RCC 7860 (cell line): Measurements from ENCODE around the gene FAM83F.
"Not testable (repeated sequence)": the region's sequence is repeated elsewhere in the genome, so short reads cannot be mapped to it uniquely, and the experiment has no call there.

ENCODE experiments used
- DNase-seq: peaks from one replicate; pipeline ENCODE4 v3.0.0-alpha.2; 2015; ENCODE audit warnings: low spot score
- FAIRE-seq: peaks from 2 replicates; lab custom pipeline; 2012; peaks lifted over from hg19 to GRCh38; lab: Jason Lieb, UNC

The FAM83F gene

DNA sequence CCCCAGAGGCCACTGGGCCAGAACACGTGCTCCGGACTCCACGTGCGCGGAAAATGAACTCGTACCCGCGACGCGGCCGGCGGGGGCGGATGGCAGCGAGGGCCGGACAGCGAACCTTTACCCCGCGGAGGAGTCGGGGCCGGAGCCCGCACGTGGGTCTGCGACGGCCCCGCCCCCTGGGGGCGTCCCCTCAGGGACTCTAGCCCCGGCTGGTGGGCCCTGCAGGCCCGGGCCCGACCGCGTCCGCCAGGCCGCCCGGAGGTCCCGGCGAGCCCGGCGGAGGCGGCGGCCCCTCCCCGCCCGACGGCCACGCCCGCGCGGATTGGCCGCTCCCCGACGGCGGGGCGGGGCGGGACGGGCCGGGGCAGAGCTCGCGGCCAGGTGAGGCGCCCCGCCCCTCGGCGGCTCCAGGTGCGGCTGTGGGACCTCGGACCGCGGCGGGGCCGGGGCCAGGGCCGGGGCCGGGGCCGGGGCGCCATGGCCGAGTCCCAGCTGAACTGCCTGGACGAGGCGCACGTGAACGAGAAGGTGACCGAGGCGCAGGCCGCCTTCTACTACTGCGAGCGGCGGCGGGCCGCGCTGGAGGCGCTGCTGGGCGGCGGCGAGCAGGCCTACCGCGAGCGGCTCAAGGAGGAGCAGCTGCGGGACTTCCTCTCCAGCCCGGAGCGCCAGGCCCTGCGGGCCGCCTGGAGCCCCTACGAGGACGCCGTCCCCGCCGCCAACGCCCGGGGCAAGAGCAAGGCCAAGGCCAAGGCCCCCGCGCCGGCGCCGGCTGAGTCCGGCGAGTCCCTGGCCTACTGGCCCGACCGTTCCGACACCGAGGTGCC, at the start of gene FAM83F:
Gene FAM83F, plus strand, starts transcription at position 389 of the 827 bp plus-strand sequence. Its CDS starts 89 bp downstream, at position 478.
- FAIRE-seq (no peak), DNase-seq (no peak)

DNA sequence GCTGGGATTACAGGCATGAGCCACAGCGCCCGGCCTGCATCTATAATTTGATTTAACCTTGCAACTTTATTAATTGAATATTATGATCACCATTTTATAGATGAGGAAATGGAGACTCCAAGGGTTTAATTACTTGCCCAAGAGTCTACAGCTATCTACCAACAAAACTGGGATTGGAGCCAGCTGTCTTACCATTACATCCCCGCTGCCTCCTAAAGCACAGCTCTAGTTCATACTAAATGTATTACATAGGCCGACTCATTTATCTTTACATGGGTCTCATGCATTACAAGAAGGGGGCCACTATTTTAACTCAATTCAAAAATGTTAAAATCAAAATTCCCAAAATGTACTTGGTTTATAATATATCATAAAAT, 48.6 kb upstream of the FAM83F start:
- FAIRE-seq (no peak), DNase-seq (no peak)

DNA sequence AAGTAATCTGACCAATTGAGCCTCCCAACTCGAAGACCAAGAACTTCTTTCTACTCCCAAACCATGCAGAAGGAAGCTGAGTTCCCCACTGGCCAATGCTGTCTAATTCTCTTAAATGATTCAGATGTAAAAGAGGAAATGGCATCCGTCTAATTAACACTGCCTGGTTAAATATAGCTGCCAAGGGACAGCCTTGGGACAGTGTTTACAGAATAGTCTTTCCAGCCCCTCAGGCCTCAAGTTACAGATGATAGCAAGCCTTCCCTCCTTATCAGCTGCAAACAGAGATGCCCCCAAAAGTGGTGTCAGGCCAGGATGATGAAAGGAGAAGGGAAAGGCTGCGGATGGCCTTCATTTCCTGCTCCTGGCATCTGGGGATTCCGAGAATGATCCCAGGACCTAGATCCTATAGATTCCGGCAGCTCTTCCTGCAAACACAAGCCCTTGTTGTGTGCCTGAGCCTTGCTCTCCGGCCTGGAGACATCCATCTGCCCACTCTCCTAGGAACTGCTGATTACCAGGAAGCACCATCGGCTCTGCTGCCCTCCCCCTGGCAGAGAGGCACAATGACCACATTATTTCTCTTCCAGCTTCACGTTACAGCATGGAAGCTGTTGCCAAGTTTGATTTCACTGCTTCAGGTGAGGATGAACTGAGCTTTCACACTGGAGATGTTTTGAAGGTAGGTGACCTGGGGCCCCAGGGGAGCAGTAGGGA, 48.1 kb upstream of the FAM83F start:
- no peak for FAIRE-seq
- no peak for DNase-seq

DNA sequence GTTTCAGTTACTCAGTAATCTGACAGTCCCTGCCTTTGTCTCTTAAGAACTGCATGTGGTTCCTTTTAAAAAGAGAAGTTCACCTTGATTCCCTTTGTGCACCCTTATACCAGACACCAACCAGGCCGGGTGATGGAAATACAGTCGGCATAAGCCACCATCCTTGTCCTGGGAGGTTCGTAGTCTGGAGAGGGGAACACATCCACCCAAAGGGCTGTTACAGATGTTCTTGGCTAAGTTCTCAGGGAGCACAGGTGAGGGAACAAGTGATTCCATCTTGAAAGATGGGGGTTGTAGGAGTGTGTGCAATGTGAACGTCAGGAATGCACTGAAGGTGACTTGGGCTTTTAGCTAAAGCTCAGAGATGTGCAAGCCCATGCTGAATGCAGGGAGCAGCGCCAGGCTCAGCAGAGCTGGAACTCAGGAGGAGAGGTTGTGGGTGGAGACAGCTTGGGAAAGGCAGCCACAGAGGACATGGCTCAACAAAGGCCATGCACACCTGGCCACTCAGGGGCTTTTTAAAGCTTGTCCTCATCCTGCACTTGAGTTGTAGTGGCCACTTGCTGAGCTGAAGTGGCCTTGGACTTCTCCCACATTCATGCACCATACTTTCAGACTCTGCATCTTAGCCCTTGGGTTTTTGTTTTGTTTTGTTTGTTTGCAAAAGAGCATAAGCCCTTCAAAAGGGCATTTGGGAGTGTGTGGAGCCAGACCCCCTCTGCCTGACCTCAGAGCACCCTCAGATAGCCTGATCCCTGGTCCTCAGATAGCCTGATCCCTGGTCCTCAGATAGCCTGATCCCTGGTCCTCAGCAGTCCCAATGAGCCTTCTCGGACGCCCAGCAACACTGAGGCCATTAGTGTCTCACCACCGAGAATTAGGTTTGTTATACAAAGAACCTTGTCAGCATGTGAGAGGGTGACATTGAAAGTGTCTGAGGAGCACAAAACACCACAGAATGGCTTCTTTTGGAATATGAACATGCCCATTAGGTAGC, 47.2 kb upstream of the FAM83F start:
- FAIRE-seq (no peak), DNase-seq (no peak)

DNA sequence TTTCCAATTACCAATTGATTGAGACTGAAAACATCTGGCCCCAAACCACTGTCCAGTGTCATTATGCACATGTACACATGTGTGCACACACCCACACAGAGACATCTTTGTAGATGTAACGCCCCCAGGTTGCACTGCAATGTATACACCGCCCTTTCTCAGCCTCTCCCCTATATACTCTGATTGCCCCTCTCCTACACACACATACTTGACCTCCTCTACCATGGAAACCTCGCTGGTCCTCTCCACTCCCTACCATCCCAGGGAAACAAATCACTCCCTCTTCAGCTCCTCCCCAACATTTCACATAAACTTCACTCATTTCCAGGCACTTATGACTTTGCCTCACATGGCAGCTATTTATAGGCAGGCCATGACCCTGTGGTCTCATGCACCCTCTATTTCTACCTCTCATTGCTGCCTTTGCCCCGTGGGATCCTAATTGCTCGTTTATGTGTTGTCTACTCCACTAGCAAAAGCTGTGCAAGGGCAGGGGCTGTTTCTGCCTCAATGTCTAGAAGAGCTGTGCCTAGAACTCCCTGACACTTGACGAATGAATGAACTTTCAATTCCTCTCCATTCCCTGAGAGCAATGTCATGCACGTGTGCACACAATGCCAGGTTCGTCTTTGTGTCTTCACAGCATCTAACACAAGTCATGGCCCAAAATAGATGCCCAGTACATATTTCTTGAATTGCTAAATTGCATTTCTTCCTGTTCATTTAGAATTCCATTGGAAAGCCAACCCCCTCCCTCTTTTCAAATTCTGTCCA, 44.6 kb upstream of the FAM83F start:
- FAIRE-seq: no peak
- no peak for DNase-seq

DNA sequence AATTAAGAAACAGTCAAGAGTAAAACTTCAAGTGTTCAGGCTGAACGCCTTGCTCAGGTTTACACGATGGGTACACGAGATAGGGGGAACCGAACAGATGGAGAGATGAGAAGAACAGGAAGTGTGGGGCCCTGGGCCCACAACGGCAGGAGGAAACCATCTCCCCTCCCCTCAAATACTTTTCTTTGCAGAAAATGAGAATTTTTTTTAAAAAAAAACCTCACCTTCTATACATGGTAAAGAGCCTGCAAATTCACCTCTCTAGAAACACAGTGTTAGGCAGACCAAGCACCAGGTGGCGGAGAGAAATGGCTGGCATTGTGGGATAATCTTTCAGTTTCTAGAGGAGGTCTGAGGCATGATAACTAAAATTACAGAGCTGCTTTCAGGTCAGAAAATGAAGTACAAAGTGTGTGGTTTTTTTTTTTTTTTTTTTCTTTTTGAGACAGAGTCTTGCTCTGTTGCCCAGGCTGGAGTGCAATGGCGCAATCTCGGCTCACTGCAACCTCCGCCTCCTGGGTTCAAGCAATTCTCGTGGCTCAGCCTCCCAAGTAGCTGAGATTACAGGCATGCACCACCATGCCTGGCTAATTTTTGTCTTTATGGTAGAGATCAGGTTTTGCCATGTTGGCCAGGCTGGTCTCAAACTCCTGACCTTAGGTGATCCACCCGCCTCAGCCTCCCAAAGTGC, 43.0 kb upstream of the FAM83F start:
- FAIRE-seq, DNase-seq: not testable (repeated sequence)

DNA sequence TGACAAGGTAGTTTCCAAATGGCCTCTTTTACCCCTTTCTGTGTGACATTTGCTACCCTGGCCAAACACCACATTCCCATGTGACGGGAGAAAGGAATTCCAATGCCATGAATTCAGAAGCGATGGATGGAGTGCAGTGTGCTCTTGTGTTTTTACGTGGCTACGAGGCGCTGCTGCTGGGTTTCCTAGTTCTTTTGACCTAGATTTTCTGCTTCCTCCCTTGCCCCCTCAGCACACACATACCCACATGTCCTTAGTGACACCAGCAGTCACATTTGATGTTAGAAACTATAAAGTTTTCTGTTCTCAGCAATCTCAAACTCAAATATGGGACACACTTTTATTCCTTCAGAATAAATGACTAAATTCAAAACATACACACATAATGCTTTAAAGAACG, 42.4 kb upstream of the FAM83F start:
- no peak for DNase-seq
- FAIRE-seq: no peak

DNA sequence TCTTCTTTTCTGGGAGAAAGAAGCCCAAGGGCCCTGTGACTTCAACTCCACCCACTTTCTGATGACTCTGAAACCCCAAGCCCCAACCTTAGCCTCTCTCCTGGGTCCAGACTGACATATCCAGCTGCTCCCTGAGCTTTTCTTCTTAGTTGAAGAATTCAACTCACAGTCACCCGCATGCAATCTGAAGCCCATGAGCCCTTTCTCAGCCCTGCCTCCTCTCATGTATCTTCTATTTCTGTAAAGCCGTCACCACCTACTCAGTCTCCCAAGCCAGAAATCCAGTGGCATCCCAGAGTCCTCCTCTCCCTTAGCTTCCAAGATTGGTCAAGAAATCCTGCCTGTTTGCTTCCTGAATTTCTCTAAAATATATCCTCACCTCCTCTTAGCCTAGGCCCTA, 41.7 kb upstream of the FAM83F start:
- DNase-seq (no peak), FAIRE-seq (no peak)

DNA sequence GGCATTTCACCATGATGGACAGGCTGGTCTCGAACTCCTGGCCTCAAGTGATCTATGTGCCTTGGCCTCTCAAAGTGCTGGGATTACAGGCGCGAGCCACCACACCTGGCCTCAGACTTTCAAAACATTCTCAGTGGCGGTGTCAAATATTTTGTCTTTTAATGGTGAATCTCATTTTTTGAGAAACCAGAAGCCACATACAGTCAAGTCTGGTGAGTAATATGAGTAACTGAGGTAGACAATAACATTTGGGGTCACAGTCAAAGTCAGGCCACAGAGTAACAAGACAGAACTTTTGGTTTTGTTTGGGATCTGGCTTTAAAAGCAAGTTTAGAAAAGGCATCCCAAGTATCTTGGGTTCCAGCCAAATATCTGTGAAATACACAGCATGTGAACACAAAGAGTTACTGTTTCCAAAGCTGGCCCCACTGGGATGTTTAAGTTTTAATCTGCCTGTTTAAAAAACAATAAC, 40.1 kb upstream of the FAM83F start:
- FAIRE-seq: no peak
- no peak for DNase-seq

DNA sequence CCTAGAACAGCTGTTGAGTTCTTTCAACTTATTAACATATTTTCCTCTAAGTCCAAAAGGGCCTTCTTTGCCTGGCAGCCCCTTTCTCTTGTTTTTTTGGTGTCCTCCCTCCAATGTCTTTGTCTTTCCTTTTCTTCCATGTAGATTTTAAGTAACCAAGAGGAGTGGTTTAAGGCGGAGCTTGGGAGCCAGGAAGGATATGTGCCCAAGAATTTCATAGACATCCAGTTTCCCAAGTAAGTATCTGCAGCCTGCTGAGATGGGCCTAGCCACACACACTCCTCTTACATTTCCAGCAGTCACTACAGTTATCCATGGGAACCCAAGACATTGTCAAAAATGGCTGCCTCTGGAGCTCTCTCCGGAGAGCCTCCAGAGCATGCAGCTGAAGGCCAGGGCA, 39.1 kb upstream of the FAM83F start:
- DNase-seq (no peak), FAIRE-seq (no peak)

DNA sequence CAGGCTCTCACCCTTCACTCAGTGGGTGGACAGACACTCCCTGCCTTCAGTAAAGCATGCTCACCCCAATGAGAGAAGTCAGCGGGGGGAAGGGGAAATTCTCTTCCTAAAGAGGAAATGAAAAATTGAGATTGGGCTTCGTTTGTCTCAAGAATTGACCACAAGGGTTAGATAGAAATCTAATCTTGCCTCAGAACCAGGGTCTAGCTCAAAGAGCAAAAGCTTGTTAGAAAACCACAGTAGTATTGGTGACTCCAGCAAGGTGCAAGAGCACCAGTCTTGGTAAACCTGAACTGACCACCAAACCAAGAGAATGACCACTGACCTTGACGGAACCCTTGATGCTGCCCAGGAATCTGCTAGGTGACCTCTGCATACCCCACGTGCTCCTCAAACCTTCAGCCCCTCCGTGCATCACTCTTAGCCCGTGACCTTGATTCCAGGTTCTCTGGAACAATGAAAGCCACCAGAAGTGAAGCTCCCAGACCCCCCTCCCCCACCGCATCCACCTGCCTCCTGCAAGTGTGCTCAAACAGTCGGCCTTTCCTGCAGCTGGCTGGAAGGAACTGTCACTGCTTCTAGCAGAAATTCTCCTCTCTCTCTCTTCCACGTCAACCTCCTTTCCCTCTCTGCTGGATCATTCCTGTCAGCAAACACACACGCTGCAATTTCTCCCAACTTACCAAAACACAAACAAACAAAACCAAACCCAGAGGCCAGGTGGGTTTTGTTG, 37.7 kb upstream of the FAM83F start:
- FAIRE-seq: no peak
- no peak for DNase-seq

DNA sequence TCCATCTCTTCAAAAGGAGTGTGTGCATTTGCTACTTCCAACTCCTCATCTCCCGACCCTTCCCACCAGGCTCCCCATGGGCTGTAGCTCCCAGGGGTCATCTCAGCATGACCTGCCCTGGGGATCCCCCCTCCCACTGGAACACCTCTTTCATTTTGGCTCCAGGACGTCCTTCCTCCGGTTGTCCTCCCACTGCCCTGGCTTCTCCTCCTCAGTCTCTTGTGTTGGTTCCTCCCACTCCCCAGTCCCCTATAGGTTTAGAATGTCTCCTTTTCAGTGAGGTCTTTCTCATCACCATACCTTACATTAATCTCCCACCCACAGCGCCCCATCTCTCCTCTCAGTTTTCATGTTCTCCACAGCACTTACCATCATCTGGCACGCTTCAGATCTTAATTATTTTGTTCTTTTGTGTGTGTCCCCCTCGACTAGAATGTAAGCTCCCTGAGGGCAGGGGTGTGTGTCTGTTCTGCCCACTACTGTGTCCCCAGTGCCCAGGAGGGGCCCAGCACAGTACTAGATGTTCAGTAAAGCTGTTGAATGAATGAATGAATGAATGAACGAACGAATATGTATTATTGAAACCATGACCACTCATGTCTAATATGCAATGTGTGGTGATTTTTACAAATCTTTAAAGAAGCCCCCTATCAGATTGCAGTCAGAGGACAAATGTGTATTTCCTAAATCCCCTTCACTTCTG, 36.6 kb upstream of the FAM83F start:
- no peak for DNase-seq
- FAIRE-seq: no peak

DNA sequence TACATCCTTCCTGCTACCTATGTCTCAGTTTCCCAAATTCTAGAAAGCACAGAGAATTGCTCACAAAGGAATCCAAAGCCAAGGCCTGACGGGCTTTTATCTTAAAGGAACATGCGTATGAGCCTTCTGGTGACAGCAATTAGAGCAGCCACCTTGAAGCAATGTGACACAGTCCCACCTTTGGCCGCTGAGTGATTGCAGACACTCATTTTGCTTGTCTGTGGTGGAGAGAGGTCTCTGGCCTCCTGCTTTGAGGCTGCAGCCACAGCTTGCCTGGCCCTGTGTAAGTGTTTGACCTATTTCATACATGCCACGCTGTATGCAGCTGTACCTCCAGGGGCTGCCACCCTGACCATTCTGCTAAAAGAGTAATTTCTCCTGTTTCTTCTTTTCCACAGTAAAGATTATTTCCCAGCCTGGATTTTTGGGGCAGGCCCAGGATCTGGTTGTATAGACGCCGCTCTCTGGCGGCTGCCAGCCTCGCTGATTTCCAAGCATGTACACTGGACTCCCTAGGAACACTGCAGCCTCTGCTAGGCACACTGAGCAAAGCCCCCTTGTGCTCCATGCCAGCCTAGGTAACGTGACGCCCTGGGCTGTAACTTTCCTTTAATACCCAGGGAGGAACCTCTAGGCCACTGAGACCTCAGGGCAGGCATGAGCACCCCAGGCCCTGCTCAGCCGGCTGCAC, 35.7 kb upstream of the FAM83F start:
- FAIRE-seq (no peak), DNase-seq (no peak)

DNA sequence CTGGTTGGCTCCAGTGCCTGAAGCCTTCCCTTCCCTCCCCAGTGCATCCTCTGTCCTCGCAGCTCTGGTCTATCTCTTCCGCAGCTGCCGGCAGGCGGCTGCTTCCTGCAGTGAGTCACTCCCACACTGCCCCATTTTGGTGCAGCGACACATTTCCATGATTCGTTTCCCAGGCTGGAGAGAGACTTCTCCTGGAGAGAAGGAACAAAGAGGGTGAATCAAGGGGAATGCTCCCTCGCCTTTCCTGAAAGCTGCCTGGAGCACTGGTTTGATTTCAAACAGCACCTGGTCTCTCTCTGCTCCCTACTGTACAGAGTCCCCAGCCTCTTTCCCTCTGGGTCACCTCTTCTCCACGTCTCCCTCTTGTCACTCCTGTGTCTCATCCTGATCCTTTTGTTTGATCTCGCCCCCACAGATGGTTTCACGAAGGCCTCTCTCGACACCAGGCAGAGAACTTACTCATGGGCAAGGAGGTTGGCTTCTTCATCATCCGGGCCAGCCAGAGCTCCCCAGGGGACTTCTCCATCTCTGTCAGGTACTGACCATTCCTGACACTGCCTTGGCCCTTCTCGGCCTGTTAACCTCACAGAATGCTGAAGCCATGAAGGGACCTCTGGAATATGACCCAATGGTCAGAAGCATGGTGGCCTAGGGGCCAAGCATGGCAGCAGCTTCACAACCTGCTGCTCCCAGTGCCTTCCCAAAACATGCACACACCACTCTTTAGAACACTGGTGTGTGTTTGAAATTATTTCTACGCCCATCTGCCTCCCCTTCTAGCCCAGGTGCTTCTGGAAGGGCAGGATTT, 34.9 kb upstream of the FAM83F start, which contains the start of gene TMA7B:
Gene TMA7B, plus strand, starts transcription at position 758 of the 808 bp plus-strand sequence. CDS start 3,978 bp downstream, outside the sequence.
- DNase-seq: peak; percentile 68
- peak; percentile 59 for FAIRE-seq

DNA sequence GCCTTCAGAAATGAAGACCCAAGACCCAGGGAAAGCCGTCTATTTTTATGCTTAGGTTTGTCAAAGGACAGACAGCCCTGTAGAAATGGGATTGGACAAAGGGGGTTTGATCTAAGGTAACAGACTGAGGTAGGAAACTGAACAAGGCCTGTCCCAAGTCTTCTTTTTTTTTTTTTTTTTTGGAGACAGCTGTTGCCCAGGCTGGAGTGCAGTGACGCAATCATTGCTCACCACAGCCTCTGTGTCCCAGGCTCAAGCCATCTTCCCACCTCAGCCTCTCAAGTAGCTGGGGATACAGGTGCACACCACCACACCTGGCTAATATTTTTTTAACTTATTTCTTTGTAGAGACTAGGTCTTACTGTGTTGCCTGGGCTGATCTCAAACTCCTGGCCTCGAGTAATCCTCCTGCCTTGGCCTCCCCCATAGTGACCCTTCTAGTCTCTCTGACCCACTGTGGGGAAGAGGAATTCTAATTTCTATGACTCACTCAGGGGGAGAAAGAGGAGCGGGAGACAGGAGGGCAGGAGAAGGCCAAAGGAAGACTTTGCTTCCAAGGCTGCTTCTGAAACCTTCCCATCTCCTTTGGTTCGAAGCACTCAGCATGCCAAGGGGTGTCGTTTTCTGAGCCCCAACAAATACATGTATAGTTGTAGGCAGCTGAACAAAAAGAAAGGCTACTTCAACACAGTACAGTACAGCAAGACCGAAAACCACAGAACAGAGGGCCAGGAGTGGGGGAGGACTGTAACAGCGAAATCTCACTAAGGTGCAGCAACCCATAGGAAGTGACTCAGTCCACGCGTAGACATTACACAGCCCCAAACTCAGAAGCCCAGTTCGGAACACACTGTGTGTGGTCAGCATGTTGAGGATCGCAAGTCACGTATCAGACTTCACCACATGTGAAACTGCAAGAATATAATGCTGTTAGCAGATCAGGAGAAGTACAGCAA, 33.7 kb upstream of the FAM83F start:
- DNase-seq (peak; percentile 97), FAIRE-seq (peak; percentile 97)

DNA sequence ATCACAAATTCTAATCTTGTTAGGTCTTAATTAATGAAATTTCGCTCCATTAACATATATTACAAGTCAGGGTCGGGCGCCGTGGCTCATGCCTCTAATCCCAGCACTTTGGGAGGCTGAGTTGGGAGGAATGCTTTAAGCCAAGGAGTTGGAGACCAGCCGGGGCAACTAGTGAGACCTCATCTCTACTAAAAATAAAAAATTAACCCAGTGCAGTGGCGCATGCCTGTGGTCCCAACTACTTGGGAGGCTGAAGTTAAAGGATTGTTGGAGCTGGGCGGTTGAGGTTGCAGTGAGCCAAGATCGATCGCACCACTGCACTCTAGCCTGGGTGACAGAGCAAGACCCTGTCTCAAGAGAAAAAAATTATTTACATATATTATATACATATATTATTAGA, 32.7 kb upstream of the FAM83F start:
- DNase-seq (peak; percentile 85), FAIRE-seq (no peak)
